ENCODE measurements around the gene PHF21A.

The PHF21A gene

GRCh38 chr11:46038529-46038928 lies 82.7 kb downstream of the PHF21A start:
- Histone ChIP-seq H3K23ac (ENCODE audit: low read length in 2 of 2) (no peak overlapping the region), H3K4me2 (ENCODE audit: low read length, poor library complexity, severe bottlenecking) (no peak overlapping the region), H3K79me1 (replicated peaks; ENCODE audit: low read length, poor library complexity, severe bottlenecking) (peaks cover 21% of the 10 kb centered on the region), H3K14ac (ENCODE audit: low read length in 2 of 2) (no peak overlapping the region), H3K36me3 (ENCODE audit: control insufficient read depth in 1 of 2, insufficient read depth in 2 of 2, low read depth in 1 of 2, low read length in 2 of 2) (peaks cover 0 to 6% of the 10 kb centered on the region in 2 experiments), H3K9me3 (ENCODE audit: control insufficient read depth, low read length) (no peaks in the 10 kb centered on the region), H3K4me1 (ENCODE audit: control insufficient read depth, insufficient read depth, low read depth, low read length) (no peaks in the 10 kb centered on the region), H2BK5ac (ENCODE audit: low read depth, low read length, poor library complexity, severe bottlenecking) (no peak overlapping the region), H2AFZ (ENCODE audit: low read depth, low read length) (no peak overlapping the region), H2BK15ac (ENCODE audit: low read depth, poor library complexity, severe bottlenecking) (no peak overlapping the region), H3K4me3 (ENCODE audit: insufficient read depth in 1 of 2, low read depth in 1 of 2, low read length in 2 of 2) (no peak overlapping the region), H2AK5ac (ENCODE audit: low read length, severe bottlenecking) (no peak overlapping the region), H3K27ac (ENCODE audit: low read length, poor library complexity, severe bottlenecking) (no peak overlapping the region), H4K91ac (ENCODE audit: low read length) (no peak overlapping the region), H2BK12ac (ENCODE audit: low read length in 2 of 2) (no peak overlapping the region), H3K4ac (ENCODE audit: low read depth in 1 of 2, low read length in 2 of 2) (no peak overlapping the region), H3K9ac (ENCODE audit: low read length) (no peak overlapping the region), H3K27me3 (ENCODE audit: control insufficient read depth in 1 of 2, insufficient read depth in 1 of 2, low read length in 2 of 2) (no peaks in the 10 kb centered on the region), H4K8ac (ENCODE audit: low read length) (no peak overlapping the region), H2BK120ac (ENCODE audit: low read depth, low read length) (no peak overlapping the region), H3K18ac (ENCODE audit: low read depth in 1 of 2, low read length in 2 of 2) (no peak overlapping the region)
- no peak for DNase-seq
- 96% methylated on average over 3 of the region's 3 CpGs for WGBS

DNA sequence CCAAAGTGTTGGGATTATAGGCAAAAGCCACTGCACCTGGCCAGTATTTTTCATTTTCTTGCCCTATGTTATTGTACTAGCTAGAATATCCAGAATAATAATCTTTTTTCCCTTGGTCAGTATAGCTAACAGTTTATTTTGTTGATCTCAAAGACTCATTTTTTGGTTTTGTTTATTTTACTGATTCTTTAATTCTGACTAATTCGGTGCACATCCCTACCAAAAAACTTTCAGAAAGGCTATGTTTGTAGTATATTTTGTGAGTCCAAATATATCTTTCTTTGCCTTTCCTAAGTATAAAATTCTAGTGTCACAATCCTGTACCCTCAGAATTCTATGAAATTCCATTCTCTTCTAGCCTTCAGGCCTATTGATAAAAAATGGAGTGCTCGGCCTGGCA lies 84.3 kb downstream of the PHF21A start:
- Histone ChIP-seq H3K4ac (ENCODE audit: low read depth in 1 of 2, low read length in 2 of 2) (no peak overlapping the region), H3K36me3 (ENCODE audit: control insufficient read depth in 1 of 2, insufficient read depth in 2 of 2, low read depth in 1 of 2, low read length in 2 of 2) (peaks cover 0 to 2% of the 10 kb centered on the region in 2 experiments), H3K14ac (ENCODE audit: low read length in 2 of 2) (no peak overlapping the region), H2AK5ac (ENCODE audit: low read length, severe bottlenecking) (no peak overlapping the region), H3K9ac (ENCODE audit: low read length) (no peak overlapping the region), H3K4me2 (ENCODE audit: low read length, poor library complexity, severe bottlenecking) (no peak overlapping the region), H2BK15ac (ENCODE audit: low read depth, poor library complexity, severe bottlenecking) (no peak overlapping the region), H3K9me3 (ENCODE audit: control insufficient read depth, low read length) (no peaks in the 10 kb centered on the region), H3K23ac (ENCODE audit: low read length in 2 of 2) (no peak overlapping the region), H2BK120ac (ENCODE audit: low read depth, low read length) (no peak overlapping the region), H3K18ac (ENCODE audit: low read depth in 1 of 2, low read length in 2 of 2) (no peak overlapping the region), H3K4me1 (ENCODE audit: control insufficient read depth, insufficient read depth, low read depth, low read length) (no peaks in the 10 kb centered on the region), H4K91ac (ENCODE audit: low read length) (no peak overlapping the region), H3K4me3 (ENCODE audit: insufficient read depth in 1 of 2, low read depth in 1 of 2, low read length in 2 of 2) (no peak overlapping the region), H4K8ac (ENCODE audit: low read length) (no peak overlapping the region), H2BK5ac (ENCODE audit: low read depth, low read length, poor library complexity, severe bottlenecking) (no peak overlapping the region), H3K27ac (ENCODE audit: low read length, poor library complexity, severe bottlenecking) (no peak overlapping the region), H2AFZ (ENCODE audit: low read depth, low read length) (no peak overlapping the region), H3K79me1 (replicated peaks; ENCODE audit: low read length, poor library complexity, severe bottlenecking) (peaks cover 14% of the 10 kb centered on the region), H2BK12ac (ENCODE audit: low read length in 2 of 2) (no peak overlapping the region), H3K27me3 (ENCODE audit: control insufficient read depth in 1 of 2, insufficient read depth in 1 of 2, low read length in 2 of 2) (no peaks in the 10 kb centered on the region)
- no peak for DNase-seq
- WGBS, result 97% methylated on average over 1 of the region's 2 CpGs

DNA sequence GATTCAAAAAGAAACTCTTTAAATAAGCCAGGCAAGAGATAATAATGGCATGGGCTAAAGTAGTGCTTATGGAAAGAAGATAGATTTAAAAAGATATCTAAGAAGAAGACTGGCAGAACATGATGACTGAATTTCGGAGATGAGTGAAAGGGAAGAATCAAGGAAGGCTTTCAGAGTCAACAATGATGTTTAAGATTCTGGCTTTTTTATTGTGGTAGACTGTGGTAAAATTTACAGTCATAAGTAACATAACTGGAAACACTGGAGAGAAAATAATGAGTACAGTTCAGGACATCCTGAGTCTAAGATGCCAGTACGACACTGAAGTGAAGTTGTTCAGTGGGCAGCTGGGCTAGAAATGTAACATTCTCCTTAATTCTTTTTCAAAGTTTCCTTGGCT lies 85.2 kb downstream of the PHF21A start:
- Histone ChIP-seq H3K27me3 (ENCODE audit: control insufficient read depth in 1 of 2, insufficient read depth in 1 of 2, low read length in 2 of 2) (no peaks in the 10 kb centered on the region), H4K91ac (ENCODE audit: low read length) (no peak overlapping the region), H2BK12ac (ENCODE audit: low read length in 2 of 2) (no peak overlapping the region), H3K36me3 (ENCODE audit: control insufficient read depth in 1 of 2, insufficient read depth in 2 of 2, low read depth in 1 of 2, low read length in 2 of 2) (peaks cover 0 to 2% of the 10 kb centered on the region in 2 experiments), H3K4me2 (ENCODE audit: low read length, poor library complexity, severe bottlenecking) (no peak overlapping the region), H3K14ac (ENCODE audit: low read length in 2 of 2) (no peak overlapping the region), H2AK5ac (ENCODE audit: low read length, severe bottlenecking) (no peak overlapping the region), H2BK15ac (ENCODE audit: low read depth, poor library complexity, severe bottlenecking) (no peak overlapping the region), H3K18ac (ENCODE audit: low read depth in 1 of 2, low read length in 2 of 2) (no peak overlapping the region), H3K4me1 (ENCODE audit: control insufficient read depth, insufficient read depth, low read depth, low read length) (no peaks in the 10 kb centered on the region), H3K79me1 (replicated peaks; ENCODE audit: low read length, poor library complexity, severe bottlenecking) (peaks cover 14% of the 10 kb centered on the region), H3K9ac (ENCODE audit: low read length) (no peak overlapping the region), H2AFZ (ENCODE audit: low read depth, low read length) (no peak overlapping the region), H3K4ac (ENCODE audit: low read depth in 1 of 2, low read length in 2 of 2) (no peak overlapping the region), H3K27ac (ENCODE audit: low read length, poor library complexity, severe bottlenecking) (no peak overlapping the region), H3K9me3 (ENCODE audit: control insufficient read depth, low read length) (no peaks in the 10 kb centered on the region), H2BK120ac (ENCODE audit: low read depth, low read length) (no peak overlapping the region), H2BK5ac (ENCODE audit: low read depth, low read length, poor library complexity, severe bottlenecking) (no peak overlapping the region), H3K23ac (ENCODE audit: low read length in 2 of 2) (no peak overlapping the region), H4K8ac (ENCODE audit: low read length) (no peak overlapping the region), H3K4me3 (ENCODE audit: insufficient read depth in 1 of 2, low read depth in 1 of 2, low read length in 2 of 2) (no peak overlapping the region)
- DNase-seq, result no peak
- 98% methylated on average over 1 of the region's 2 CpGs for WGBS

GRCh38 chr11:46034041-46034440 lies 87.2 kb downstream of the PHF21A start:
- H3K14ac ChIP-seq (ENCODE audit: low read length in 2 of 2), result no peak overlapping the region
- no peaks in the 10 kb centered on the region for H3K4me1 ChIP-seq (ENCODE audit: control insufficient read depth, insufficient read depth, low read depth, low read length)
- no peak overlapping the region for H4K8ac ChIP-seq (ENCODE audit: low read length)
- H3K4me3 ChIP-seq (ENCODE audit: insufficient read depth in 1 of 2, low read depth in 1 of 2, low read length in 2 of 2), result no peak overlapping the region
- peaks cover 0 to 2% of the 10 kb centered on the region in 2 experiments for H3K36me3 ChIP-seq (ENCODE audit: control insufficient read depth in 1 of 2, insufficient read depth in 2 of 2, low read depth in 1 of 2, low read length in 2 of 2)
- H2BK15ac ChIP-seq (ENCODE audit: low read depth, poor library complexity, severe bottlenecking), result no peak overlapping the region
- H3K23ac ChIP-seq (ENCODE audit: low read length in 2 of 2), result no peak overlapping the region
- no peaks in the 10 kb centered on the region for H3K9me3 ChIP-seq (ENCODE audit: control insufficient read depth, low read length)
- no peak overlapping the region for H3K4me2 ChIP-seq (ENCODE audit: low read length, poor library complexity, severe bottlenecking)
- H3K18ac ChIP-seq (ENCODE audit: low read depth in 1 of 2, low read length in 2 of 2), result no peak overlapping the region
- H2BK12ac ChIP-seq (ENCODE audit: low read length in 2 of 2), result no peak overlapping the region
- H2AK5ac ChIP-seq (ENCODE audit: low read length, severe bottlenecking), result no peak overlapping the region
- H3K4ac ChIP-seq (ENCODE audit: low read depth in 1 of 2, low read length in 2 of 2), result no peak overlapping the region
- H3K9ac ChIP-seq (ENCODE audit: low read length), result no peak overlapping the region
- no peak for DNase-seq
- no peak overlapping the region for H2BK5ac ChIP-seq (ENCODE audit: low read depth, low read length, poor library complexity, severe bottlenecking)
- no peaks in the 10 kb centered on the region for H3K27me3 ChIP-seq (ENCODE audit: control insufficient read depth in 1 of 2, insufficient read depth in 1 of 2, low read length in 2 of 2)
- no peak overlapping the region for H4K91ac ChIP-seq (ENCODE audit: low read length)
- H2BK120ac ChIP-seq (ENCODE audit: low read depth, low read length), result no peak overlapping the region
- no peak overlapping the region for H3K27ac ChIP-seq (ENCODE audit: low read length, poor library complexity, severe bottlenecking)
- H2AFZ ChIP-seq (ENCODE audit: low read depth, low read length), result no peak overlapping the region
- peaks cover 9% of the 10 kb centered on the region for H3K79me1 ChIP-seq (replicated peaks; ENCODE audit: low read length, poor library complexity, severe bottlenecking)
